OCI-LY1 (cell line): Measurements from ENCODE around the gene KIAA1755.

Experiments
- H2AFZ ChIP-seq: fragments of 200-600 bp; sonication (generic), shearing (Covaris generic); 2 replicates; pipeline ENCODE4 v1.6.0; 2014; ENCODE audit warnings: antibody characterized with exemption, mild to moderate bottlenecking, low read length
- H3F3A ChIP-seq: fragments of 200-600 bp; sonication (generic), shearing (Covaris generic); 2 replicates; pipeline ENCODE4 v1.6.0; 2014; ENCODE audit warnings: mild to moderate bottlenecking, antibody characterized with exemption, low read length, moderate library complexity; ENCODE audit not compliant: insufficient read depth
- H3K27ac ChIP-seq: fragments of 200-600 bp; sonication (generic); 2 replicates; pipeline ENCODE4 v1.5.1; 2014; ENCODE audit warnings: low read length, mixed run types, mild to moderate bottlenecking, low read depth; ENCODE audit not compliant: poor library complexity, severe bottlenecking
- H3K27me3 ChIP-seq: fragments of 200-600 bp; sonication (generic); 2 replicates; pipeline ENCODE4 v1.6.0; 2014; ENCODE audit warnings: antibody characterized with exemption, mild to moderate bottlenecking, low read length, moderate library complexity; ENCODE audit not compliant: insufficient read depth
- H3K36me3 ChIP-seq: fragments of 200-600 bp; sonication (generic); 2 replicates; pipeline ENCODE4 v1.6.1; 2014; ENCODE audit warnings: mild to moderate bottlenecking, antibody characterized with exemption, low read length, moderate library complexity, mixed read lengths; ENCODE audit not compliant: insufficient read depth
- H3K4me1 ChIP-seq: fragments of 200-600 bp; sonication (generic); 2 replicates; pipeline ENCODE4 v1.5.1; 2014; ENCODE audit warnings: mild to moderate bottlenecking, low read length, moderate library complexity; ENCODE audit not compliant: insufficient read depth, severe bottlenecking
- H3K4me2 ChIP-seq: fragments of 200-600 bp; sonication (generic), shearing (Covaris generic); 2 replicates; pipeline ENCODE4 v1.6.1; 2014; ENCODE audit warnings: low read length
- H3K4me3 ChIP-seq: fragments of 200-600 bp; sonication (generic); 2 replicates; pipeline ENCODE4 v1.5.1; 2014; ENCODE audit warnings: low read length, low read depth, mild to moderate bottlenecking, mixed read lengths; ENCODE audit not compliant: poor library complexity, severe bottlenecking
- H3K79me2 ChIP-seq: fragments of 200-600 bp; shearing (Covaris generic); 2 replicates; pipeline ENCODE4 v1.6.1; 2016; ENCODE audit warnings: mixed run types, low read length, mixed read lengths; ENCODE audit not compliant: insufficient read depth
- H3K9ac ChIP-seq: fragments of 200-600 bp; sonication (generic), shearing (Covaris generic); 2 replicates; pipeline ENCODE4 v1.6.1; 2014; ENCODE audit warnings: mild to moderate bottlenecking, low read length, mixed read lengths
- H3K9me2 ChIP-seq: fragments of 200-600 bp; sonication (generic), shearing (Covaris generic); 2 replicates; pipeline ENCODE4 v1.6.1; 2014; ENCODE audit warnings: low read depth, mild to moderate bottlenecking, low read length, mixed read lengths
- H3K9me3 ChIP-seq: fragments of 200-600 bp; shearing (Covaris generic); 2 replicates; pipeline ENCODE4 v1.6.1; 2014; ENCODE audit warnings: low read length, mixed read lengths
- H4K20me1 ChIP-seq: fragments of 200-600 bp; sonication (generic), shearing (Covaris generic); 2 replicates; pipeline ENCODE4 v1.6.0; 2016; ENCODE audit warnings: mild to moderate bottlenecking, low read length; ENCODE audit not compliant: insufficient read depth
- CTCF ChIP-seq: fragments of 200-600 bp; sonication (generic), shearing (Covaris generic); IDR thresholded peaks from 2 replicates; pipeline ENCODE4 v1.5.1; 2017; ENCODE audit warnings: mild to moderate bottlenecking, antibody characterized with exemption, low read length, moderate library complexity, mixed read lengths
- EZH2 ChIP-seq: fragments of 200-600 bp; sonication (generic), shearing (Covaris generic); IDR thresholded peaks from 2 replicates; pipeline ENCODE4 v1.8.0; 2017; ENCODE audit warnings: borderline replicate concordance, mixed run types, mild to moderate bottlenecking, antibody characterized with exemption, low read length, moderate library complexity, mixed read lengths

KIAA1755 gene

GRCh38 chr20:38272398-38272797 lies 11.9 kb upstream of the KIAA1755 start:
- H3K4me1 ChIP-seq, result no peaks in the 10 kb centered on the region
- H3K4me2 ChIP-seq, result no peak overlapping the region
- H3K9me2 ChIP-seq, result no peaks in the 10 kb centered on the region
- no peak for TF ChIP-seq CTCF
- no peak for TF ChIP-seq EZH2
- no peaks in the 10 kb centered on the region for H3F3A ChIP-seq
- H3K36me3 ChIP-seq, result no peaks in the 10 kb centered on the region
- no peak overlapping the region for H3K9ac ChIP-seq
- H4K20me1 ChIP-seq, result no peaks in the 10 kb centered on the region
- no peak overlapping the region for H3K4me3 ChIP-seq
- H3K79me2 ChIP-seq, result no peaks in the 10 kb centered on the region
- H3K9me3 ChIP-seq, result no peaks in the 10 kb centered on the region
- no peak overlapping the region for H3K27ac ChIP-seq
- H3K27me3 ChIP-seq, result no peaks in the 10 kb centered on the region
- no peak overlapping the region for H2AFZ ChIP-seq

- Histone ChIP-seq H3K4me1 (no peaks in the 10 kb centered on the region), H3K79me2 (no peaks in the 10 kb centered on the region), H4K20me1 (no peaks in the 10 kb centered on the region), H3K9me3 (no peaks in the 10 kb centered on the region), H3K27ac (no peak overlapping the region), H3K36me3 (no peaks in the 10 kb centered on the region), H3K4me2 (no peak overlapping the region), H3K4me3 (no peak overlapping the region), H3K9me2 (no peaks in the 10 kb centered on the region), H3K9ac (no peak overlapping the region), H3K27me3 (no peaks in the 10 kb centered on the region), H2AFZ (no peak overlapping the region), H3F3A (no peaks in the 10 kb centered on the region)
- TF ChIP-seq EZH2 (no peak), CTCF (no peak)
Measured at GRCh38 chr20:38271608-38272120, 11.1 kb upstream of the KIAA1755 start.

GRCh38 chr20:38270869-38271605 lies 10.5 kb upstream of the KIAA1755 start:
- no peak overlapping the region for H3K27ac ChIP-seq
- no peaks in the 10 kb centered on the region for H3K9me3 ChIP-seq
- H3K27me3 ChIP-seq, result no peaks in the 10 kb centered on the region
- TF ChIP-seq EZH2 (no peak), CTCF (no peak)
- H3K36me3 ChIP-seq, result no peaks in the 10 kb centered on the region
- H3K9ac ChIP-seq, result no peak overlapping the region
- no peaks in the 10 kb centered on the region for H3K4me1 ChIP-seq
- H2AFZ ChIP-seq, result no peak overlapping the region
- H3K79me2 ChIP-seq, result no peaks in the 10 kb centered on the region
- no peaks in the 10 kb centered on the region for H3F3A ChIP-seq
- H3K4me3 ChIP-seq, result no peak overlapping the region
- no peaks in the 10 kb centered on the region for H4K20me1 ChIP-seq
- no peak overlapping the region for H3K4me2 ChIP-seq
- no peaks in the 10 kb centered on the region for H3K9me2 ChIP-seq
